H9 (cell line): Measurements from ENCODE around the gene HMCN1. TPM values are rescaled to one million over a fixed set of nuclear protein-coding genes. Genes with fewer than 3 reads are reported as not detected.

Source experiments
- DNase-seq: peaks from one replicate; pipeline ENCODE4 v3.0.0-alpha.2; 2017
- H2AFZ ChIP-seq: one replicate; pipeline ENCODE4 v1.6.1; 2013; ENCODE audit warnings: mild to moderate bottlenecking, low read length, control low read depth, moderate library complexity
- H2AK5ac ChIP-seq: 2 replicates; pipeline ENCODE4 v1.6.1; 2013; ENCODE audit warnings: low read length, control low read depth, mixed read lengths; ENCODE audit not compliant: insufficient read length
- H2BK120ac ChIP-seq: one replicate; pipeline ENCODE4 v1.6.1; 2013; ENCODE audit warnings: low read depth, mild to moderate bottlenecking, low read length, control low read depth, inconsistent platforms; ENCODE audit not compliant: poor library complexity, severe bottlenecking
- H2BK12ac ChIP-seq: 2 replicates; pipeline ENCODE4 v1.6.1; 2013; ENCODE audit warnings: low read length, control low read depth, mixed read lengths, low read depth; ENCODE audit not compliant: insufficient read length
- H2BK15ac ChIP-seq: 2 replicates; pipeline ENCODE4 v1.6.1; 2013; ENCODE audit warnings: low read depth, low read length, control low read depth
- H2BK20ac ChIP-seq: one replicate; pipeline ENCODE4 v1.6.1; 2013; ENCODE audit warnings: low read depth, mild to moderate bottlenecking, low read length, control low read depth, inconsistent platforms; ENCODE audit not compliant: poor library complexity, severe bottlenecking
- H2BK5ac ChIP-seq: 2 replicates; pipeline ENCODE4 v1.6.1; 2013; ENCODE audit warnings: low read length, control low read depth, mixed read lengths; ENCODE audit not compliant: insufficient read length
- H3K14ac ChIP-seq: 2 replicates; pipeline ENCODE4 v1.6.1; 2013; ENCODE audit warnings: low read length, control low read depth; ENCODE audit not compliant: insufficient read depth
- H3K18ac ChIP-seq: 2 replicates; pipeline ENCODE4 v1.6.1; 2013; ENCODE audit warnings: low read depth, mild to moderate bottlenecking, mixed read lengths, low read length, control low read depth; ENCODE audit not compliant: insufficient read length
- H3K23ac ChIP-seq: 2 replicates; pipeline ENCODE4 v1.6.1; 2013; ENCODE audit warnings: low read length, control low read depth, mixed read lengths, low read depth; ENCODE audit not compliant: insufficient read length
- H3K23me2 ChIP-seq: 2 replicates; pipeline ENCODE4 v1.6.1; 2013; ENCODE audit warnings: low read depth, mild to moderate bottlenecking, mixed read lengths, low read length, control low read depth; ENCODE audit not compliant: insufficient read length, poor library complexity, severe bottlenecking
- H3K27ac ChIP-seq: 2 replicates; pipeline ENCODE4 v1.5.1; 2013; ENCODE audit warnings: low read length, control low read depth, mixed read lengths, low read depth; ENCODE audit not compliant: insufficient read length
- H3K27me3 ChIP-seq: 2 replicates; pipeline ENCODE4 v1.6.1; 2013; ENCODE audit warnings: low read length, control low read depth, inconsistent platforms; ENCODE audit not compliant: insufficient read depth
- H3K4ac ChIP-seq: 2 replicates; pipeline ENCODE4 v1.6.1; 2013; ENCODE audit warnings: low read depth, mild to moderate bottlenecking, control low read depth, inconsistent platforms, low read length, moderate library complexity
- H3K4me1 ChIP-seq: 2 replicates; pipeline ENCODE4 v1.6.1; 2013; ENCODE audit warnings: low read length, control low read depth, inconsistent platforms; ENCODE audit not compliant: insufficient read depth
- H3K4me2 ChIP-seq: 2 replicates; pipeline ENCODE4 v1.6.1; 2013; ENCODE audit warnings: low read length, control low read depth, mixed read lengths; ENCODE audit not compliant: insufficient read length, insufficient read depth
- H3K56ac ChIP-seq: 2 replicates; pipeline ENCODE4 v1.6.1; 2013; ENCODE audit warnings: low read depth, mild to moderate bottlenecking, mixed read lengths, low read length, control low read depth; ENCODE audit not compliant: insufficient read length
- H3K79me1 ChIP-seq: 2 replicates; pipeline ENCODE4 v1.6.1; 2013; ENCODE audit warnings: low read depth, mild to moderate bottlenecking, moderate library complexity, low read length, control low read depth, inconsistent platforms; ENCODE audit not compliant: insufficient read depth, poor library complexity, severe bottlenecking
- H3K79me2 ChIP-seq: 2 replicates; pipeline ENCODE4 v1.6.1; 2013; ENCODE audit warnings: low read length, control low read depth, inconsistent platforms; ENCODE audit not compliant: insufficient read depth
- H3K9ac ChIP-seq: 2 replicates; pipeline ENCODE4 v1.6.1; 2013; ENCODE audit warnings: low read length, control low read depth, mixed read lengths; ENCODE audit not compliant: insufficient read length; ENCODE audit errors: extremely low read depth
- H3K9me3 ChIP-seq: one replicate; pipeline ENCODE4 v1.6.1; 2013; ENCODE audit warnings: low read depth, low read length, inconsistent platforms; ENCODE audit not compliant: control insufficient read depth
- H3T11ph ChIP-seq: one replicate; pipeline ENCODE4 v1.6.1; 2013; ENCODE audit warnings: mild to moderate bottlenecking, low read length, control low read depth, inconsistent platforms
- H4K20me1 ChIP-seq: one replicate; pipeline ENCODE4 v1.6.1; 2013; ENCODE audit not compliant: control insufficient read depth, insufficient read length, insufficient read depth
- H4K5ac ChIP-seq: 2 replicates; pipeline ENCODE4 v1.6.1; 2013; ENCODE audit warnings: low read depth, mild to moderate bottlenecking, mixed read lengths, low read length, control low read depth; ENCODE audit not compliant: insufficient read length
- H4K8ac ChIP-seq: replicated peaks from 2 replicates; pipeline ENCODE4 v1.6.1; 2013; ENCODE audit warnings: low read length, control low read depth, mixed read lengths, low read depth; ENCODE audit not compliant: insufficient read length
- H4K91ac ChIP-seq: 2 replicates; pipeline ENCODE4 v1.6.1; 2013; ENCODE audit warnings: low read depth, mild to moderate bottlenecking, moderate library complexity, mixed read lengths, low read length, control low read depth; ENCODE audit not compliant: insufficient read length
- H3K27ac Mint-ChIP-seq, 3 experiments: 2 replicates in 2 of 3; 3 replicates in 1 of 3; pipeline ENCODE4 v1.8.0; 2020 to 2021; ENCODE audit warnings: mixed read lengths in 3 of 3, mild to moderate bottlenecking in 1 of 3, moderate library complexity in 1 of 3
- H3K27me3 Mint-ChIP-seq: 2 replicates; pipeline ENCODE4 v1.8.0; 2021; ENCODE audit warnings: low read depth, mild to moderate bottlenecking, moderate library complexity, mixed read lengths
- H3K36me3 Mint-ChIP-seq, 3 experiments: 2 replicates in 2 of 3; 3 replicates in 1 of 3; pipeline ENCODE4 v1.8.0; 2020 to 2021; ENCODE audit warnings: low read depth in 3 of 3, mixed read lengths in 3 of 3; ENCODE audit not compliant: insufficient read depth in 1 of 3
- H3K4me1 Mint-ChIP-seq, 2 experiments: 2 replicates each; pipeline ENCODE4 v1.8.0; 2020; ENCODE audit warnings: mixed read lengths in 2 of 2
- H3K4me3 Mint-ChIP-seq, 2 experiments: 2 replicates in 1 of 2; 3 replicates in 1 of 2; pipeline ENCODE4 v1.8.0; 2020 to 2021; ENCODE audit warnings: mild to moderate bottlenecking in 2 of 2, mixed read lengths in 2 of 2, moderate library complexity in 1 of 2
- H3K9me3 Mint-ChIP-seq, 2 experiments: 2 replicates in 1 of 2; 3 replicates in 1 of 2; pipeline ENCODE4 v1.8.0; 2020; ENCODE audit warnings: mild to moderate bottlenecking in 2 of 2, mixed read lengths in 2 of 2, moderate library complexity in 1 of 2
- CTCF ChIP-seq: fragments of 200-600 bp; sonication (generic); conservative IDR thresholded peaks from 3 replicates; pipeline ENCODE4 v1.8.0; 2021; ENCODE audit warnings: antibody characterized with exemption, mild to moderate bottlenecking
- WGBS: extraction: QIAGEN DNeasy Blood & Tissue Kit; methylation state at CpG from one replicate; pipeline ENCODE4 v1.1.7; 2013; ENCODE audit warnings: missing lambda C conversion rate, low lambda C conversion rate, mixed read lengths; ENCODE audit not compliant: insufficient read length; ENCODE audit errors: extremely low coverage; 5-methylcytosine and 5-hydroxymethylcytosine counted together
- total RNA-seq: library from RNA; stranded (reverse); gene quantifications from 2 replicates; pipeline ENCODE4 v1.2.1, GENCODE V29; 2021

Gene HMCN1
- total RNA-seq, 1 experiment from 2014 or later, result 3.3 TPM

- Histone ChIP-seq H3K4me2 (no peak overlapping the region), H2BK15ac (no peak overlapping the region), H3K18ac (no peak overlapping the region), H4K5ac (no peak overlapping the region), H3K79me1 (no peaks in the 10 kb centered on the region), H4K8ac (no peak overlapping the region), H3K9ac (no peak overlapping the region), H3K14ac (no peak overlapping the region), H4K91ac (no peak overlapping the region), H4K20me1 (no peaks in the 10 kb centered on the region), H3K27ac (no peak overlapping the region), H2BK5ac (no peak overlapping the region), H2BK120ac (no peak overlapping the region), H3T11ph (no peak overlapping the region), H2BK20ac (no peak overlapping the region), H3K4ac (no peak overlapping the region), H3K79me2 (no peaks in the 10 kb centered on the region), H3K4me1 (no peaks in the 10 kb centered on the region), H3K56ac (no peak overlapping the region), H2BK12ac (no peak overlapping the region), H3K9me3 (no peaks in the 10 kb centered on the region), H2AK5ac (no peak overlapping the region), H3K23me2 (no peaks in the 10 kb centered on the region), H2AFZ (no peak overlapping the region), H3K27me3 (no peaks in the 10 kb centered on the region), H3K23ac (no peak overlapping the region)
- Mint-ChIP-seq H3K36me3 (no peaks in the 10 kb centered on the region; a peak in 1 of 7 replicates), H3K27ac (no peak overlapping the region), H3K9me3 (no peaks in the 10 kb centered on the region), H3K4me1 (no peaks in the 10 kb centered on the region), H3K4me3 (no peak overlapping the region), H3K27me3 (no peaks in the 10 kb centered on the region)
- TF ChIP-seq CTCF, result no peak
- WGBS, result no CpG with 5 or more reads among the region's 1 CpG
- no peak for DNase-seq
These were observed 420.5 kb downstream of the HMCN1 start for GRCh38 chr1:186154651-186155050.
